GM18520 (cell line): ENCODE results near the gene YTHDF1.
"Not testable (repeated sequence)": the region's sequence is repeated elsewhere in the genome, so short reads cannot be mapped to it uniquely, and the experiment has no call there.

Experiments
- ATAC-seq: cut with Tn5 transposase; IDR thresholded peaks from one replicate; pipeline ENCODE4 v1.9.1; 2021; ENCODE audit not compliant: unreplicated experiment

Gene YTHDF1

GRCh38 chr20:63228806-63229205, 12.9 kb upstream of the YTHDF1 start:
- no peak for ATAC-seq

- ATAC-seq: no peak
Observed at GRCh38 chr20:63227260-63227659, 11.3 kb upstream of the YTHDF1 start.

- ATAC-seq: no peak
Observed at GRCh38 chr20:63226042-63226943, 10.4 kb upstream of the YTHDF1 start.

GRCh38 chr20:63225082-63225454, 9.1 kb upstream of the YTHDF1 start:
- no peak for ATAC-seq

DNA sequence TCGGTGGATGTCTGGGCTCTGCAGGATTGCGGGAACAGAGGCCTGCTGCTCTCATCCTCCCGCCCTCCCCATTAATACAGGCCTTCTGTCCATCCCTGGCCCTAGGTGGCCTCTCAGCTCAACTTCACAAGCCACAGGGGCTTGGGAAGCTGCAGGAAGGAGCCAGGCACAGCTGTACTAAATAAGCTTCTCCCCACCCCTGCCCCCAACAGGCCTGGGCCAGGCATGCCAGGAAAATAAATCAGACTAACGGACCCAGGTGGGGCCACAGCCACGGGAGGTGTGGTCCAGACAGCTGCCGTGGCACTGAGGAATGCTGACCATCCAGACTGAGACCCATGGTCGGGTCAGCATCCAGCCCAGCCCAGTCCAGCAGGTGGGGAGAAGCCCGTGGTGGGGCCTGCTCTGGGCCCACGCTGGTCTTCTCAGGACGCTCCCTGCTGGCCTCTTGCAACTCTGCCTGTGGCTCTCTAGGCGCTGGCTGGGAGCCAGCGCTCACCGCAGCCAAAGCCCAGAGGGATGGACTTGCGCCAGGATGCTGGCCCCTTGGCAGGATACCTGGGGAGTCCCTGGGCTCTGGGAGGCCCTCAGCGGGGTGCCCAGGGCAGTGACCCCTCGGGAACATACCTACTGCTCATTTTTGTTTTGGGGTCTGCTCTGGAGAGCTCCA, 8.6 kb upstream of the YTHDF1 start:
- no peak for ATAC-seq

GRCh38 chr20:63223826-63224207, 7.9 kb upstream of the YTHDF1 start:
- no peak for ATAC-seq

DNA sequence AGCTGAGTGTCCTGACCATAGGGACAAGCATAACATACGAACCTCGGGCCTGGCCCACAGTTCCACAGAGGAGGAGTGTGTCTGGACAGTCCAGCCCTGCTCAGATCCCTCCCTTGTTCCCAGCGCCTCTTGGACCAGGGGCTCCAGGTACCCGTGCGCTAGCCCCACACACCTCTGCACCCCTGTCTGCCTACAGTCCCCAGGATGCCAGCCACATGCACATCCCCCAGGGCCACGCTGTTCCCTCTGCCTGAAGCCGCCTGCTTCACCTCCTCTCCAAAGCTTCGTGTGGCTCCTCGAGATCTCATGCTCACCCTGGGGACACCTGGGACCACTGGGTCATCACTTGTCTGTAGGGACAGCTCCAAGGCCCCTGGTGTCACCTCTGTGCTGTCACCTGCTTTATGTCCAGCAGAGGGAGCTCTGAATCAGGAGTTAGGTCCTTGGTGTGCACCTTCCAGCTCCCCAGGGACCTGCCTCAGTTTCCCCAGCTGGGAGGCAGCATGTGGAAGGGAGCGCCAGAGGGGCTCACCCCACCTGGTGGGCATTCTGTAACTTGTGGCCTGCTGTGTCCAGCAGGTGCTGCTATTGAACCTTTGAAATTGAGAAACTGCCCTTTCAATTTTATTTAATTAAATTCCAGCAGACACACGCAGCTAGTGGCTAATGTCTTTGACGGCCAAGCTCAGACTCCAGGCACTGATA, 7.3 kb upstream of the YTHDF1 start:
- ATAC-seq: no peak

DNA sequence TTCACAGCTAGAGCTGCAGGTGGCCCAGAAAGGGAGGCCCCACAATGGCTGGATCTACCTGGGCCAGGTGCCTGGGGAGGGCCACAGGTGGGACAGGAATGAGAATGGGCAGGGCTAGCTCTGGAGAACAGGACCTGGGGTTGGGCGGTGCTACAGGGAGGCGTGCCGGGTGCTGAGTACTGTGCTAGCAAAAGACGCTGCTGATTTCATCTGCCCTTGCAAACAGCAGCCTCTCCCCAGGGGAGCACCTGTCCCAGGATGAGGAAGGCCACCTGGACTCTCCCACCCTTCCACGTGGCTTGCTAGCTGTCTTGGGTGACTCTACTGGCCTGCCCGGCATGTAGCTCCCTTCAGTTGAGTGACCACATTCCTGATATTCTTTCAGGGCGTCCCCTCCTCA, 6.6 kb upstream of the YTHDF1 start:
- no peak for ATAC-seq

- not testable (repeated sequence) for ATAC-seq
Observed at GRCh38 chr20:63221400-63222053, 5.6 kb upstream of the YTHDF1 start.

DNA sequence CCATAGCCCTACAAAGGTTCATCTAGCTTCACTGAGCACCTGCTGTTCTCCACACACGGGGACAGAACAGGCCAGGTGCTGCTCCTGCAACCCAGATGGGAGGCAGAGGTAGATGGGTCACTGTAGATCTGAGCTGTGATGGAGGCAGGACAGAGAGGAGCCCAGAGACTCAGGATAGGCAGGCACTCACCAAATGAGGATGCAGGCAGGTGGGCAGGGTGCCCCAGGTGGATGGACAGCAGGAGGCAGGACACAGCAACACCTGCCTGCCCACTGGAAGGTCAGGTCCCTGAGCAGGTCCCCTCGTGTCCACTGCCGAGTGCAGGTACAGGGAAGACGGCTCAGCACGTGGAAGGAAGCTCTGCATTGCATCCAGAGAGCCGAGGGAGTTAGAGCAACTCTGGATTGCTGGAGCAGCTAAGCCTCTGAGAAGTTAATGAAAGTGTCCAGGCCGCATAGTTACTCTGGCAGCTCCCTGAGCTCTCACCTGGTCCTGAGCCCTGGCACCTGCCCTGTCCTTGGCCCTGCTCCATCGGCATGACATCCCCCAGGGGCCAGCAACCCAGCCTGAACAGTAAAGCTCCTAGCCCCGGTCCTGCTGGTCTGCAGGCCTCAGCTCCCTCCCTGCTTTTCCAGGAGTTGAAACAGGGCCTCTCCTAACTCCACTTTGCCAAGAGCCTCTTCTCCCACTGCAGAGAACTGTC, 4.9 kb upstream of the YTHDF1 start:
- ATAC-seq: no peak

- ATAC-seq: no peak
Observed at GRCh38 chr20:63219866-63220521, 4.1 kb upstream of the YTHDF1 start.

DNA sequence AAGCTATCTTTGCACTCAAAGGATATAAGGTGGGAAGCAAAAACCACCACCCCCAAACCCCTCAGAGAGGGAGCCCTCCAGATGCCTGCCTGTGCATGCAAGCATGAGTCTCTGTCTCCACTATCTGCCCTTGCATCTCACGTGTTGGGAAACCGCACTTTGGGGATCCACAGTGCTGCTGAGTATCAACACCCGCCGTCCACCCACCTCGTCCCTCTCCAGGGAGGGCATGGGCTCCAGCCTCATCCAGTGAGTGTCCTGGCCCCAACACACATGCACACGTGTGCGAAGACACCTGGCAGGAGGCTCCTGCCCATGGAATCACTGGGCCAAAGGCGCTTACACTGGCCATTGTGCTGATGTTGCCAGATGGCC, 3.5 kb upstream of the YTHDF1 start:
- no peak for ATAC-seq

DNA sequence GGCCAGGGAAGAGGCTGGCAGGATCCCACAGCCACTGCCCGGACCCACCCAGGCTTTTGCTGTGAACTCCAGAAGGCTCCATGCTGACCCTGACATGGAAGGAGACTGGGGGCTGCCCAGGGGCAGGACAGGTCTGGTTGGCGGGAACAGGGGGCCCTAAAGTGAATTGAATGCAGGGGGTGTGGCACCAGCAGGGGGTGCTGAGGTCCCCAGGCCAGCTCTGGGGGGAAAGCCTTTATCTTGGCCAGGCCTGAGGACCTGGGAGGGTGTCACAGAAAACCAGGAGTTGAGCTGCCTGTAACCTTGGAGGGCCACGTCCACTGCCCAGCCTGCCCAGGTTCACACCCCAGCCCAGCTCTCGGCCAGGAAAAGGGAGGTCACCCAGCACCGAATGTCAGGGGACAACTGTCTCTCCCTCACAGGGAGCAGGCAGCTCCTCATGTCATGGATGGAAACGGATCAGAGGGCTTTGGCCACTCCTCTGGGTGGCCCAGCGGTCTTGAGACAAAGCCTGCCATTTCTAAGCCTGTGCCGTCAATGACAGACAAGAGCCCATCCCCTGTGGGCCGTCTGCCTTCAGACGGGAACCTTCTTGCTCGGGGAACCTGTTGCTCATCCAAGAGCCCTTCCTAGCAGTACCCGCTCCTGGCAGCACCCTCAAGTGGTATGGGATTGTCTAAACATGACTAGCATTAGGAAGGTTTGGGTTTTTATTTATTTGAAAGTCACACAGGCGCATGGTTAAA, 2.9 kb upstream of the YTHDF1 start:
- no peak for ATAC-seq

DNA sequence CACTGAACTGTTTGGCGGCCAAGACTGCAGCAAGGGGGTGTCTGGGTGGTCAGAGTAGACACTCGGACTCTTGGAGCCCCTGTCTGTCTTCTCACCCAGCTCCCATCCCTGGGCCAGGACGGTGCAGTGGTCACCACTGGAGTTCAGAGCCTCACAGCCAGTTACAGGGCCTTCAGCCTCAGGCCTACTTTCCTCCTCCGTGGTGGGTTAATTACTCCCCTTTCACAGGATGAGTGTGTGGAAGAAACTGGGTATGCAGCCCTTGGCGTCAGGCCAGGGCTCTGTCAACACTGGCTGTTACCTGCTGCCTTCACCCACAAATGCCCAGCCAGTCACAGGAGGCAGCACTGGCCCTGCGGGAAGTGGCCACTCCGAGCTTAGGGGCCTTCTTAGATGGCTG, 1.8 kb upstream of the YTHDF1 start:
- ATAC-seq: no peak

GRCh38 chr20:63216849-63217471, 1.0 kb upstream of the YTHDF1 start:
- no peak for ATAC-seq

DNA sequence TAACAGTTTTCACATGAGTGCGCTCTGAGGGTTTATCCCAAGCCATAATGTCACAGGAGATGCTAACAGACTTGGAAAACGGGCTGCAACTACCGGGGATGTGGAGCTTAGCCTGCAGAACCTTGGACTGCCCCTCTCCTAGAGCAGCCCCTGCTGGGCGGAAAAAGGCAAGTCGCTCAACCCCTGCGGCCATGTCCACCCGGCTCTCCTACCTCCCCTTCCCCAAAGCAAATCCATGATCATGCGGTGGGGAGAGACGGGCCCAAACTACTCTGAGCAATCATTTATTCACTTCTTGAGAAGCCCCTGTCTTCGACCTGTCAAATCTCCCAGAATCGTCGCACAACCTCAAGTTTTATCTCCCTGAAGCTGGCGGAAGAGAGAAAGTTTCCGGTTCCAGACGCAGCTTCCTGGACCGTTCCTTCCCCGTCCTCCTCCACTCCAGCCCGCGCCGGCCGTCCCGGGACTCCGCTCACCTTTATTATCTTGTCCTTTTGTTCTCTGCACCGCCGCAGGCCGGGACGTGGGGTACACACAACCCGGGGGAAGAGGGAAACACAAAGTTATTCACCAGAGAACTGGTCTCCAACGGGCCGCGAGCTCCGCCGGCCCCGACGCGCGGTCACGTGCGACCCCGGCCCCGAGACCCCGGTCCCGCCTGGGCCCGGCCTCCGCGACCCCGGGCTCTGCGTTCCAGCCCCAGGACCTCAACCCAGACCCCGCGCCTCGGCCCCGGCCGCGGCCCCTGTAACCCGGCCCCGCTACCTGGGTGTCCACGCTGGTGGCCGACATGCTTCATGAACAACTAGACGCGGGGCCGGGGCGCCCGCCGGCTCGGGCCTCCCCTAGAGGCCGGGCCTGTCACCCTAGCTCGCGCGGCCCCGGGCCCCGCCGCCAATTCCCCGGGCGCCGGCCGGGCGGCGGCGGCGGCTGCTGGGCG, 560 bp downstream of the YTHDF1 start:
- ATAC-seq: no peak

DNA sequence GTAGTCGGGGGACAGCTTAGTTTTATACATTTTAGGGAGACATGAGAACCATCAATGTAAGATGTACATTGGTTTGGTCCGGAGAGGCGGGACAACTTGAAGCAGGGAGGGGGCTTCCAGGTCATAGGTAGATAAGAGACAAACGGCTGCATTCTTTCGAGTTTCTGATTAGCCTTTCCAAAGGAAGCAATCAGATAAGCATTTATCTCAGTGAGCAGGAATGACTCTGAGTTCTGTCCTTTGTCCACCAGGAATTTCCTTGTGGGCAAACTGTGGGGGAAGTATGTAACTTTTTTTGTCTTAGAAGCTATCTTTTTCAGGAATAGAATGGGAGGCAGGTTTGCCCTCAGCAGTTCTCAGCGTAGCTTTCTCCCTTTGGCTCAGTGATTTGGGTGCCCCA, 1.4 kb downstream of the YTHDF1 start:
- ATAC-seq: no peak

DNA sequence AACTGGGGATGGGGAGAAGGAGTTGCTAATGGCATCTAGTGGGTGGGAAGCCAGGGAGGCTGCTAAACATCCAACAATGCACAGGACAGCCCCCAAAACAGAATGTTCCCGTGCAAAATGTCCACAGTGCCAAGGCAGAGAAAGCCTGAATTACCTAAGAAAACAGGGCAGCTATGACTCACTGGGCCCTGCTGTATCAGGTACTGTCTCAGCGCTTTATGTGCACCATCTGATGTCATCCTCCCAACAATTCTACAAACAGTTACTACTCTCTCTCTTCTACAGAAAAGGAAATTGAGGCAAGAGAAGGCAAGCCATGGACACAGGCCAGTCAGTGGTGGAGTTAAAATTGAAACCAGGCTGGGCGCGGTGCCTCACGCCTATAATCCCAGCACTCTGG, 3.1 kb downstream of the YTHDF1 start:
- ATAC-seq: no peak
